ENCODE results near the gene MOSMO. TPM values are rescaled to one million over a fixed set of nuclear protein-coding genes. Genes with fewer than 3 reads are reported as not detected.
"Not testable (repeated sequence)": the region's sequence is repeated elsewhere in the genome, so short reads cannot be mapped to it uniquely, and the experiment has no call there.

The MOSMO gene
- total and polyA plus RNA-seq, 10 of the 15 experiments (the other 5 are each of a cell fraction or from before 2014, with no cell fraction given): 1.7 to 26.7 (median 12.2) TPM

- H3K79me2 ChIP-seq (ENCODE audit: control insufficient read depth, insufficient read depth, low read length); intact Hi-C loops (cut with micrococcal nuclease; ENCODE audit: unreplicated experiment); H3K36me3 ChIP-seq (ENCODE audit: control insufficient read depth in 2 of 2, insufficient read depth in 2 of 2, low read length in 1 of 2); H3K4me1 ChIP-seq (ENCODE audit: control insufficient read depth, insufficient read depth, low read length); H4K20me1 ChIP-seq (ENCODE audit: control insufficient read depth, insufficient read depth); RAD21 ChIA-PET (ENCODE audit: unreplicated experiment); H3K4me2 ChIP-seq (ENCODE audit: control insufficient read depth, insufficient read depth); DNase-seq (ENCODE audit: low read depth, low spot score); ATAC-seq; H3K27ac ChIP-seq (ENCODE audit: control insufficient read depth, insufficient read depth); H3K9me3 ChIP-seq (replicated peaks; ENCODE audit: control insufficient read depth, insufficient read depth, low read length); H2AFZ ChIP-seq (ENCODE audit: control insufficient read depth, low read depth, low read length); H3K9ac ChIP-seq (ENCODE audit: control insufficient read depth, insufficient read depth, low read length); H3K27me3 ChIP-seq (replicated peaks in 1 of 2; ENCODE audit: control insufficient read depth in 2 of 2, insufficient read depth in 2 of 2, low read length in 1 of 2); in situ Hi-C loops (cut with MboI); H3K4me3 ChIP-seq; BruUV-seq (replicated peaks); FAIRE-seq: not testable (repeated sequence)
- TF ChIP-seq BHLHE40 (IDR thresholded peaks at IDR 0.05; ENCODE audit: borderline replicate concordance in 1 of 2, low read depth in 2 of 2, low read length in 1 of 2): peak in 1 of 2 experiments; percentile 14; a peak in 1 of 4 replicates
- TF ChIP-seq MEF2B (IDR thresholded peaks at IDR 0.05; ENCODE audit: partially characterized antibody, poor library complexity, severe bottlenecking): peak; percentile 70
- TF ChIP-seq RAD51 (IDR thresholded peaks at IDR 0.05): peak; percentile 58; the same call in 1 of the 2 replicates
- 44% methylated on average over 3 of the region's 3 CpGs for WGBS (ENCODE audit: insufficient coverage, insufficient replicate concordance, low lambda C conversion rate, missing lambda C conversion rate)
- POLR2A ChIA-PET: interaction anchor here (0.5 to 0.6 kb wide), 2 partner anchors 9 to 378 kb away, joined by 3 to 4 read pairs; no protein-coding TSS in a partner anchor
- CTCF ChIA-PET: interaction anchor here (1.9 kb wide), 1 partner anchor 34 kb away, joined by 10 read pairs; no protein-coding TSS in a partner anchor
- SMC1A ChIA-PET (ENCODE audit: uncharacterized antibody, unreplicated experiment): interaction anchor here (0.8 to 1.0 kb wide), 3 partner anchors 10 to 35 kb away, joined by 3 read pairs; no protein-coding TSS in a partner anchor
Measured at GRCh38 chr16:22043882-22044281, 36.0 kb downstream of the MOSMO start.

GRCh38 chr16:22045888-22046287 is 38.0 kb downstream of the MOSMO start:
- H3K4me1 ChIP-seq (ENCODE audit: control insufficient read depth, insufficient read depth, low read length); H3K79me2 ChIP-seq (ENCODE audit: control insufficient read depth, insufficient read depth, low read length); FAIRE-seq; H3K36me3 ChIP-seq (ENCODE audit: control insufficient read depth in 2 of 2, insufficient read depth in 2 of 2, low read length in 1 of 2); H3K9ac ChIP-seq (ENCODE audit: control insufficient read depth, insufficient read depth, low read length); RAD21 ChIA-PET (ENCODE audit: unreplicated experiment); H2AFZ ChIP-seq (ENCODE audit: control insufficient read depth, low read depth, low read length); H3K27ac ChIP-seq (ENCODE audit: control insufficient read depth, insufficient read depth); H4K20me1 ChIP-seq (ENCODE audit: control insufficient read depth, insufficient read depth); in situ Hi-C loops (cut with MboI); H3K4me3 ChIP-seq; DNase-seq (ENCODE audit: low read depth, low spot score); BruUV-seq (replicated peaks); H3K27me3 ChIP-seq (replicated peaks in 1 of 2; ENCODE audit: control insufficient read depth in 2 of 2, insufficient read depth in 2 of 2, low read length in 1 of 2); H3K9me3 ChIP-seq (replicated peaks; ENCODE audit: control insufficient read depth, insufficient read depth, low read length); ATAC-seq; H3K4me2 ChIP-seq (ENCODE audit: control insufficient read depth, insufficient read depth); intact Hi-C loops (cut with micrococcal nuclease; ENCODE audit: unreplicated experiment): not testable (repeated sequence)
- ChIA-PET POLR2A (interaction anchor here (0.5 kb wide), 1 partner anchor 453 kb away, joined by 3 read pairs; no protein-coding TSS in a partner anchor), SMC1A (ENCODE audit: uncharacterized antibody, unreplicated experiment) (interaction anchor here (0.8 kb wide), 1 partner anchor 25 kb away, joined by 3 read pairs; no protein-coding TSS in a partner anchor), CTCF (interaction anchor here (0.5 kb wide), 1 partner anchor 1890 kb away, joined by 3 read pairs; no protein-coding TSS in a partner anchor)
- WGBS (ENCODE audit: insufficient coverage, insufficient replicate concordance, low lambda C conversion rate, missing lambda C conversion rate): 82% methylated on average over 4 of the region's 5 CpGs
